ENCODE measurements around the gene PIN1. TPM values are rescaled to one million over a fixed set of nuclear protein-coding genes. Genes with fewer than 3 reads are reported as not detected.

PIN1 gene
- total RNA-seq, 1 donor from 2014 or later: 43.4 TPM

DNA sequence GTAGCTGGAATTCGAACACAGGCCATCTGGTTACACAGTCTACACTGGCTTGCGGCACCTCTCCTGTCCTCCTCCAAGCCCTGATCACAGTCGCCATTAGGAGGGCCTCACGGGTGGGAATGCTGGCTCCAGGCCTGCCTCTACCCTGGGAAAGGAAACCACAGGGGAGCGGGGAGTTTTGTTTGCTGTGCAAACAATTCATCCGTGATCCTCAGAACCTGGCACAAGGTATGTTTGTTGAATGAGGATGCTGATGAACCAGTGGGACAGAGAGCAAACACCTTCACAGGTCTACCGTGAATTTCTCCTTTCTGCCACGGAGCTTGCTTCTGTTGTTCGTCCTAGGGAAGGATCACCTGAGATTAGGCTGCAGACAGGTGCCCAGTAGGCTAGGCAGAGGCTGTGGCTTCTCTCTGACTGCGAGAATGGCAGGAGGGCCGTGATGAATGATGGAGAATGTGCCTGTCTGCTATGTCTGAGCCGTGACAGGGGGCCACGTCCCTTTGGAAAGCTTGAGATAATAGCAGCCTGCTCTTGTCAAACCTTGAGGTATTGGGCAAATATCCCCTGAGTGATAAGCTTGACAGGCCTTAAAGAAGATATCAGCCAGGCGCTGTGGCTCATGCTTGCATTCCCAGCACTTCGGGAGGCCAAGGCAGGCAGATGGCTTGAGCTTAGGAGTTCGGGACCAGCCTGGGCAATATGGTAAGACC, 36.7 kb downstream of the PIN1 start:
- H3K27me3 Mint-ChIP-seq (ENCODE audit: insufficient read depth, low read depth): peaks cover 2% of the 10 kb centered on the region
- Histone ChIP-seq H3K9me3 (ENCODE audit: low read depth) (no peaks in the 10 kb centered on the region), H3K79me2 (ENCODE audit: low read depth) (no peaks in the 10 kb centered on the region), H3K9ac (no peak overlapping the region), H4K20me1 (ENCODE audit: low read depth) (no peaks in the 10 kb centered on the region), H3K4me3 (no peak overlapping the region), H3F3A (ENCODE audit: low read depth) (peaks cover 28% of the 10 kb centered on the region), H2AFZ (replicated peaks) (no peak overlapping the region), H3K4me1 (peaks cover 20% of the 10 kb centered on the region), H3K27ac (no peak overlapping the region), H3K4me2 (no peak overlapping the region), H3K36me3 (no peaks in the 10 kb centered on the region), H3K27me3 (no peaks in the 10 kb centered on the region)
- DNase-seq (ENCODE audit: low spot score): no peak
- no peak for TF ChIP-seq CTCF (IDR thresholded peaks at IDR 0.05)
- H3K4me1 Mint-ChIP-seq: peaks cover 23% of the 10 kb centered on the region
- H3K36me3 Mint-ChIP-seq: no peaks in the 10 kb centered on the region
- H3K9me3 Mint-ChIP-seq: no peaks in the 10 kb centered on the region
- no peak overlapping the region for H3K4me3 Mint-ChIP-seq
- H3K27ac Mint-ChIP-seq: no peak overlapping the region

DNA sequence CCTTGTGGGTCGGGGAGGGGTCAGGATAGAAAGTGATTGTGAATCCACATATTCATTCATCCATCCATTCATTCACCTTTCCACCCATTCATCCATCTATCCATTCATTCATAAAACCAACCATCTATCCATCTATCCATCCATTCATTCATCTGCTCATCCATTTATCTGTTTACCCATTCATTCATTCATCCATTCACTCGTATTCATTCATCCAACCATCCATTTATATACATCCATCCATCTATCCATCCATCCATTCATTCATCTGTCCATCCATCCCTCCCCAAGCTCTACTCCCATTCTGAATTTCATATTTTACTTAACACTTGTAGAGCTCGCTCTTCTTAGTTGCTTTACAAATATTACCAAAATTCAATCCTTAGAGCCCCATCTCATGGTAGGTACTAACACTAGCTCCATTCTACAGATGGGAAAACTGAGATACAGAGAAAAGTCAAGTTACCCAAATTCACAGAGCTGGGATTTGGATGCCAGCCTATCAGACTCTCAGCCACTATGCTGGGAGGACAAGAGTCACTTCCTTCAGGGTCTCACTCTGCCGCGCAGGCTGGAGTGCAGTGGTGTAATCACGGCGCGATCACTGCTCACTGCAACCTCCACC, 37.6 kb downstream of the PIN1 start:
- Histone ChIP-seq H2AFZ (replicated peaks) (no peak overlapping the region), H3K9me3 (ENCODE audit: low read depth) (no peaks in the 10 kb centered on the region), H3F3A (ENCODE audit: low read depth) (peaks cover 28% of the 10 kb centered on the region), H3K4me3 (no peak overlapping the region), H3K4me2 (no peak overlapping the region), H3K9ac (no peak overlapping the region), H3K4me1 (peaks cover 20% of the 10 kb centered on the region), H3K36me3 (no peaks in the 10 kb centered on the region), H3K27ac (no peak overlapping the region), H3K79me2 (ENCODE audit: low read depth) (no peaks in the 10 kb centered on the region), H3K27me3 (no peaks in the 10 kb centered on the region), H4K20me1 (ENCODE audit: low read depth) (no peaks in the 10 kb centered on the region)
- Mint-ChIP-seq H3K27ac (no peak overlapping the region), H3K4me1 (peaks cover 23% of the 10 kb centered on the region), H3K27me3 (ENCODE audit: insufficient read depth, low read depth) (no peaks in the 10 kb centered on the region), H3K9me3 (no peaks in the 10 kb centered on the region), H3K36me3 (no peaks in the 10 kb centered on the region), H3K4me3 (no peak overlapping the region)
- TF ChIP-seq EZH2 (IDR thresholded peaks at IDR 0.05): no peak
- no peak for TF ChIP-seq EZH2phosphoT487 (IDR thresholded peaks at IDR 0.05)
- TF ChIP-seq CTCF (IDR thresholded peaks at IDR 0.05): no peak
- no peak for DNase-seq (ENCODE audit: low spot score)

GRCh38 chr19:9875031-9875627, 40.0 kb downstream of the PIN1 start:
- H3K36me3 Mint-ChIP-seq: no peaks in the 10 kb centered on the region
- H3K4me3 Mint-ChIP-seq: peak overlapping the region; percentile 57
- no peaks in the 10 kb centered on the region for H3K36me3 ChIP-seq
- no peaks in the 10 kb centered on the region for H3K27me3 Mint-ChIP-seq (ENCODE audit: insufficient read depth, low read depth)
- H3K4me3 ChIP-seq: no peak overlapping the region
- peak overlapping the region; percentile 83 for H3K27ac ChIP-seq
- peak overlapping the region; percentile 93 for H3K27ac Mint-ChIP-seq
- H3K9me3 Mint-ChIP-seq: no peaks in the 10 kb centered on the region
- no peak overlapping the region for H2AFZ ChIP-seq (replicated peaks)
- no peaks in the 10 kb centered on the region for H3K9me3 ChIP-seq (ENCODE audit: low read depth)
- no peak overlapping the region for H3K9ac ChIP-seq
- no peaks in the 10 kb centered on the region for H3K79me2 ChIP-seq (ENCODE audit: low read depth)
- no peaks in the 10 kb centered on the region for H4K20me1 ChIP-seq (ENCODE audit: low read depth)
- H3K4me1 ChIP-seq: peaks cover 20% of the 10 kb centered on the region
- TF ChIP-seq CTCF (IDR thresholded peaks at IDR 0.05) (no peak), EZH2 (IDR thresholded peaks at IDR 0.05) (no peak), EZH2phosphoT487 (IDR thresholded peaks at IDR 0.05) (no peak)
- H3F3A ChIP-seq (ENCODE audit: low read depth): peaks cover 25% of the 10 kb centered on the region
- H3K4me2 ChIP-seq: peak overlapping the region; percentile 2
- no peak for DNase-seq (ENCODE audit: low spot score)
- H3K27me3 ChIP-seq: no peaks in the 10 kb centered on the region
- peaks cover 24% of the 10 kb centered on the region for H3K4me1 Mint-ChIP-seq
